ENCODE data around the gene GBGT1. TPM values are rescaled to one million over a fixed set of nuclear protein-coding genes. Genes with fewer than 3 reads are reported as not detected.

Gene GBGT1
- total and polyA plus RNA-seq, 2 experiments from 2014 or later: 4.0 to 10.1 TPM

DNA sequence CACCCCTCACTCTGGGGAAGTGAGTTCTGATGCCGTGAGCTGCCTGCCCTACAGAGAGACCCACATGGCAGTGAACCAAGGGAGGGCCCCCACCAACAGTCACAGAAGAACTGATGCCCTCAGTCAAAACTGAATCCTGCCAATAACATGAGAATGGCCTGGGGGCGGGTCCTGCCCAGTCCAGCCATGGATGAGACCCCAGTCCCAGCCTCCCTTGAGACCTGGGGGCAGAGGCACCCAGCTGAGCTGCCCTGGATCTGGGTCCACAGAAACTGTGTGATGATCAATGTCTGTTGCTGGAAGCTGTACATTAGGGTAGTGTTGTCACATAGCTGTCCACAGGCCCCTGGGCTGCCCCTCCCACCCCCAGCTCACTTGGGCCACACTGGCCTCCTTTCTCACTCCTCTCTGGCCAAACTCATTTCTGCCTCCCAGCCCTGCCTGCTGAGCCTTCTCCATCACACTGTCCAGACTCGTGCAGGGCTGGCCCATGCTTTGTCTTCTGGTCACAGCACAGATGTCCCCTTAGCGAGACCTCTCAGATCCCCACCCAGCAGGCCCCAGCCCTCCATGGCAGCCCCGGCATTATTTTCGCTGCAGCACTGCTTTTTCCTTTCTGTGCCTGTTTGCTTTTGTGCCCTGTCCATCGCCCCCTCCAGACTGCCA, 16.8 kb downstream of the GBGT1 start:
- TF ChIP-seq EZH2phosphoT487 (IDR thresholded peaks at IDR 0.05; ENCODE audit: low read depth, severe bottlenecking, unreplicated experiment) (no peak), EZH2 (IDR thresholded peaks at IDR 0.05; ENCODE audit: borderline replicate concordance) (no peak)
- TF ChIP-seq, protein P1, sequence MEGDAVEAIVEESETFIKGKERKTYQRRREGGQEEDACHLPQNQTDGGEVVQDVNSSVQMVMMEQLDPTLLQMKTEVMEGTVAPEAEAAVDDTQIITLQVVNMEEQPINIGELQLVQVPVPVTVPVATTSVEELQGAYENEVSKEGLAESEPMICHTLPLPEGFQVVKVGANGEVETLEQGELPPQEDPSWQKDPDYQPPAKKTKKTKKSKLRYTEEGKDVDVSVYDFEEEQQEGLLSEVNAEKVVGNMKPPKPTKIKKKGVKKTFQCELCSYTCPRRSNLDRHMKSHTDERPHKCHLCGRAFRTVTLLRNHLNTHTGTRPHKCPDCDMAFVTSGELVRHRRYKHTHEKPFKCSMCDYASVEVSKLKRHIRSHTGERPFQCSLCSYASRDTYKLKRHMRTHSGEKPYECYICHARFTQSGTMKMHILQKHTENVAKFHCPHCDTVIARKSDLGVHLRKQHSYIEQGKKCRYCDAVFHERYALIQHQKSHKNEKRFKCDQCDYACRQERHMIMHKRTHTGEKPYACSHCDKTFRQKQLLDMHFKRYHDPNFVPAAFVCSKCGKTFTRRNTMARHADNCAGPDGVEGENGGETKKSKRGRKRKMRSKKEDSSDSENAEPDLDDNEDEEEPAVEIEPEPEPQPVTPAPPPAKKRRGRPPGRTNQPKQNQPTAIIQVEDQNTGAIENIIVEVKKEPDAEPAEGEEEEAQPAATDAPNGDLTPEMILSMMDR (IDR thresholded peaks at IDR 0.05; ENCODE audit: poor library complexity): no peak
- Histone ChIP-seq H3K4me1 (ENCODE audit: insufficient read depth) (peaks cover 38% of the 10 kb centered on the region), H3K9me3 (ENCODE audit: low read depth) (no peaks in the 10 kb centered on the region), H2AFZ (no peak overlapping the region), H3K36me3 (replicated peaks; ENCODE audit: insufficient read depth, low read depth) (no peaks in the 10 kb centered on the region), H3K27me3 (no peaks in the 10 kb centered on the region), H3K27ac (no peak overlapping the region), H4K20me1 (ENCODE audit: insufficient read depth, poor library complexity, severe bottlenecking) (peaks cover 26% of the 10 kb centered on the region), H3K4me3 (no peak overlapping the region), H3K9me2 (replicated peaks; ENCODE audit: insufficient read depth) (no peaks in the 10 kb centered on the region), H3K4me2 (peak overlapping the region; percentile 100), H3K79me2 (peaks cover 56% of the 10 kb centered on the region)
- WGBS (ENCODE audit: low lambda C conversion rate, missing lambda C conversion rate): 71% methylated on average over 5 of the region's 7 CpGs
- DNase-seq (ENCODE audit: low spot score): no peak

DNA sequence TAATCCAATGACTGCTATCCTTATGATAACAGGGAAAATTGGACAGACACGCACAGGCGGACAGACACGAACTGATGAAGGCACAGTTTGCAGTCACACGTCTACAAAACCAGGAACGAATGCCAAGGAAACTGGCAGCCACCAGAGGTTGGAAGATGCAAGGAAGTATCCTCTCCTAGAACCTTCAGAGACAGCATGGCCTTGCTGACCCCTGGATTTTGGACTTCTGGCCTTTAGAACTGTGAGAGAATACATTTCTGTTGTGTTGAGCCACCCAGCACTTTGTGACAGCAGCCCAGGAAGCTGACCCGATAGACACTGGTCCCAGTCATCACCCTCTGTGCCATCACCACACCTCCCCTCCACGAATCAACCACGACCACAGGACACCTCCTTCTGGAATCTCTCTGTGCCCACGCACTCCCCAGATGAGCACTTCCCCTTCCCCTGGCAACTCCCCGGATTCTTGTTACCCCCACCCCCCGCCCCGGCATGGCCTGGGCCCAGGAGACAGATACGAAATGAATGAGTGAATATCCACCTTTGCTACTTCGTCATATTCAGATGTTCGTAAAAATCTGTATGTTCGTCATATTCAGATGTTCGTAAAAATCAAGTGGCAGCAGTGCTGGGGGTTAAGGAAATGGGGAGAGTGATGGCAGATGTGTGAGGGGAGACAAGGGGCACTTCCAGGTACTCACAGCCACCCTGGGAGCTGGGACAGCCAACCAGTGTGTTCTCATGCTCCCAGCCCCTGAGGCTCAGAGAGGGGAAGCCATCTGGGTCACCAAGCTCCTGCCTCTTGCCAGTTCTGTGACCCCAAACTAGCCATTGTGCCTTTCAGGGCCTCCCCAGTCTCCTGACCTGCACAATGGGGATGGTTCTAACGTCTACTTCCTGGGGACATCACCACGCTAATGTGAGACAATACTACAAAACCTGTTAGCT, 18.5 kb downstream of the GBGT1 start:
- Histone ChIP-seq H3K4me3 (no peak overlapping the region), H3K4me2 (peak overlapping the region; percentile 89), H3K9me2 (replicated peaks; ENCODE audit: insufficient read depth) (no peaks in the 10 kb centered on the region), H3K4me1 (ENCODE audit: insufficient read depth) (peaks cover 46% of the 10 kb centered on the region), H3K9me3 (ENCODE audit: low read depth) (no peaks in the 10 kb centered on the region), H3K36me3 (replicated peaks; ENCODE audit: insufficient read depth, low read depth) (no peaks in the 10 kb centered on the region), H4K20me1 (ENCODE audit: insufficient read depth, poor library complexity, severe bottlenecking) (peaks cover 32% of the 10 kb centered on the region), H3K27me3 (no peaks in the 10 kb centered on the region), H3K79me2 (peaks cover 73% of the 10 kb centered on the region), H3K27ac (no peak overlapping the region), H2AFZ (no peak overlapping the region)
- DNase-seq (ENCODE audit: low spot score): no peak
- WGBS (ENCODE audit: low lambda C conversion rate, missing lambda C conversion rate): 83% methylated on average over 16 of the region's 19 CpGs
- TF ChIP-seq, protein P1 (IDR thresholded peaks at IDR 0.05; ENCODE audit: poor library complexity): no peak
- no peak for TF ChIP-seq EZH2 (IDR thresholded peaks at IDR 0.05; ENCODE audit: borderline replicate concordance)
- no peak for TF ChIP-seq EZH2phosphoT487 (IDR thresholded peaks at IDR 0.05; ENCODE audit: low read depth, severe bottlenecking, unreplicated experiment)

DNA sequence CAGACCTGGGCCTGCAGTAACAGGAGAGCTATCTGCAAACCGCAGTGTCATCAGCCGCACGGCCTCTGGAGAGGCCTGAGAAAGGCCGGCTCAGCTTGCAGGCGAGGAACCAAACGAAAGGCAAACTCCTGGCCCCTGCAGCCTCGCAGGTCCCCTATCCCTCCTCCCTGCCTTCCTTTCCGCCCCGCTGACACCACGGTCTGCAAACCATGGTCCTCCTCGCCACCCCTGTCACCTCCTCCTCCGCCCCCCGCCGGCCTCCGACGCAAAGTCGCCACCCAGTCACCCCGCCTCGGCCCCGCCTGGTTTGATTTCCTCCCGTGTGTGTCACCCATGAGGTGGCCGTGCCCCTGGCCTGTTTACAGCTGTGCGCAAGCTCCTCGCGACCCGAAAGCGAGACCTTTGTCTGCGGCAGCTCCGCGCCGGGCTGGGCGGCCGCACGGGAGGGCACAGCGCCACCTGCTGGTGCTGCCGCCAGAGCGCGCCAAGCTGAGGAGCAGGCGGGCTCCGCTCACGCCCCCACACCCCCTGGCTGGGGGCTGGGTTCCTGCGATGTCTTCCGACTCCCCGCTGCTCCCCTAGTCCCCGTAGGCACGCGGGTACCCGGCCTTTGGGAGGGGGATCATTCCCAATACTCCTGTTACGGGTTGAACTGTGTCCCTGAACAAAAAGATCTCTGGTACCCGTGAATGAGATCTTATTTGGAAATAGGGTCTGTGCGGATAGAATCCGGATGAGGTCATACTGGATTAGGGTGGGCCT, 19.4 kb downstream of the GBGT1 start:
- no peaks in the 10 kb centered on the region for H3K36me3 ChIP-seq (replicated peaks; ENCODE audit: insufficient read depth, low read depth)

More for the DNA sequence above, 19.4 kb downstream of the GBGT1 start:
- Histone ChIP-seq H3K27me3 (no peaks in the 10 kb centered on the region), H3K4me3 (no peak overlapping the region), H3K79me2 (peaks cover 80% of the 10 kb centered on the region), H3K4me1 (ENCODE audit: insufficient read depth) (peaks cover 52% of the 10 kb centered on the region), H3K4me2 (peak overlapping the region; percentile 89), H4K20me1 (ENCODE audit: insufficient read depth, poor library complexity, severe bottlenecking) (peaks cover 32% of the 10 kb centered on the region), H3K9me3 (ENCODE audit: low read depth) (no peaks in the 10 kb centered on the region), H3K27ac (peak overlapping the region; percentile 78), H3K9me2 (replicated peaks; ENCODE audit: insufficient read depth) (no peaks in the 10 kb centered on the region), H2AFZ (no peak overlapping the region)
- DNase-seq (ENCODE audit: low spot score): peak; percentile 89
- TF ChIP-seq, protein P1 (IDR thresholded peaks at IDR 0.05; ENCODE audit: poor library complexity): peak; percentile 99
- no peak for TF ChIP-seq EZH2 (IDR thresholded peaks at IDR 0.05; ENCODE audit: borderline replicate concordance)
- WGBS (ENCODE audit: low lambda C conversion rate, missing lambda C conversion rate): 8% methylated on average over 38 of the region's 52 CpGs

All from hepatocyte (in vitro differentiated cells).